ENCODE results near the gene NUDT13.

- TF ChIP-seq CTCF (IDR thresholded peaks at IDR 0.05; ENCODE audit: low read length) (no peak), EZH2 (optimal IDR thresholded peaks at IDR 0.05; ENCODE audit: low read depth, low read length) (no peak)
Observed at GRCh38 chr10:73169320-73169719, 59.1 kb downstream of the NUDT13 start.
